Fibroblast of pulmonary artery (primary cell): ENCODE data around the gene CDKN1A.
"Not testable (repeated sequence)": the region's sequence is repeated elsewhere in the genome, so short reads cannot be mapped to it uniquely, and the experiment has no call there.

Source experiments
- DNase-seq: peaks from one replicate; pipeline ENCODE4 v3.0.0-alpha.2; 2010; ENCODE audit warnings: low read depth
- H3K4me3 ChIP-seq: replicated peaks from 2 replicates; pipeline ENCODE4 v1.5.1; 2011; ENCODE audit warnings: low read depth, mild to moderate bottlenecking, control low read depth, low read length, moderate library complexity
- TF ChIP-seq, protein P1 (sequence below): IDR thresholded peaks from 2 replicates; pipeline ENCODE4 v1.5.1; 2011; ENCODE audit warnings: mild to moderate bottlenecking, control low read depth, low read length, inconsistent platforms; ENCODE audit errors: missing control alignments

The CDKN1A gene

DNA sequence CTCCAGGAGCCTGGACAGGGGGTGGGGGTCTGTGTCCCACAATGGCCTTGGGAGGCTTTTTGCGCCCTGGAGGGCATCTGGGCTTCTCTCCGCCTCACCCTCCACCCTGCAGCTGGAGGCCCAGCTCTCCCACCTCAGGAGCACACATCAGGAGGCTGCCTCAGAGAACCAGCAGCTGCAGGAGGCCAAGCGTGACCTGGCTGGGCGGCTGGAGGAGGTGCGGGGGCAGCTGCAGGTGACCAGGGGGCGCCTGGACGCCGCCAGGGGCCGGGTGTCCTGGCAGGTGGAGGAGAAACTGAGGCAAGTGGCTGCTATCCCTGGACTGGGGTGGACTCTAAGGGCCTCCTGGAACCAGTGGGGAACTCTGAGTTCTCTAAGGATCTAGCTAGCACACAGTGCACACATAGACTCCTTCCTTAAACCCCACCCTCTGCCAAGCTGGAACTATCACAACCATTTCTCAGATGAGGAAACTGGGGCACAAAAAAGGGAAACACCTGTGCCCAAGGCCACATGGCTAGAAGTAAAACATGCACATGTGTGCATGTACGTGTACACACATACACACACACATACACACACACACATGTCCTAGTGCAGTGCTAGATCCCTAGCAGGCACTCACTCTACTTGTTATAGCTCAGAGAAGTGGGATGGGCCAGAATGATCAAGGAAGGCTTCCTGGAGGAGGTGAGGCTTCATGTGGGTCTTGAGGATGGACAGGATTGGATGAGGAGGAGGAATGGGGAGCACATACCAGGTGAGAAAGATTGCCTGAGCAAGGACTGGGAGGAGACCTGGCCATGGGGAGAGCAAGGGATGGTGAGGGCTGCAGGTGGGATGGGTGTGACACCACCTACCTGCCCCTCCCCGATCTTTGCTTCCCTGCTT lies 42.0 kb downstream of the CDKN1A start:
- TF ChIP-seq, protein P1, sequence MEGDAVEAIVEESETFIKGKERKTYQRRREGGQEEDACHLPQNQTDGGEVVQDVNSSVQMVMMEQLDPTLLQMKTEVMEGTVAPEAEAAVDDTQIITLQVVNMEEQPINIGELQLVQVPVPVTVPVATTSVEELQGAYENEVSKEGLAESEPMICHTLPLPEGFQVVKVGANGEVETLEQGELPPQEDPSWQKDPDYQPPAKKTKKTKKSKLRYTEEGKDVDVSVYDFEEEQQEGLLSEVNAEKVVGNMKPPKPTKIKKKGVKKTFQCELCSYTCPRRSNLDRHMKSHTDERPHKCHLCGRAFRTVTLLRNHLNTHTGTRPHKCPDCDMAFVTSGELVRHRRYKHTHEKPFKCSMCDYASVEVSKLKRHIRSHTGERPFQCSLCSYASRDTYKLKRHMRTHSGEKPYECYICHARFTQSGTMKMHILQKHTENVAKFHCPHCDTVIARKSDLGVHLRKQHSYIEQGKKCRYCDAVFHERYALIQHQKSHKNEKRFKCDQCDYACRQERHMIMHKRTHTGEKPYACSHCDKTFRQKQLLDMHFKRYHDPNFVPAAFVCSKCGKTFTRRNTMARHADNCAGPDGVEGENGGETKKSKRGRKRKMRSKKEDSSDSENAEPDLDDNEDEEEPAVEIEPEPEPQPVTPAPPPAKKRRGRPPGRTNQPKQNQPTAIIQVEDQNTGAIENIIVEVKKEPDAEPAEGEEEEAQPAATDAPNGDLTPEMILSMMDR = no peak
- DNase-seq = no peak
- no peak overlapping the region for H3K4me3 ChIP-seq

DNA sequence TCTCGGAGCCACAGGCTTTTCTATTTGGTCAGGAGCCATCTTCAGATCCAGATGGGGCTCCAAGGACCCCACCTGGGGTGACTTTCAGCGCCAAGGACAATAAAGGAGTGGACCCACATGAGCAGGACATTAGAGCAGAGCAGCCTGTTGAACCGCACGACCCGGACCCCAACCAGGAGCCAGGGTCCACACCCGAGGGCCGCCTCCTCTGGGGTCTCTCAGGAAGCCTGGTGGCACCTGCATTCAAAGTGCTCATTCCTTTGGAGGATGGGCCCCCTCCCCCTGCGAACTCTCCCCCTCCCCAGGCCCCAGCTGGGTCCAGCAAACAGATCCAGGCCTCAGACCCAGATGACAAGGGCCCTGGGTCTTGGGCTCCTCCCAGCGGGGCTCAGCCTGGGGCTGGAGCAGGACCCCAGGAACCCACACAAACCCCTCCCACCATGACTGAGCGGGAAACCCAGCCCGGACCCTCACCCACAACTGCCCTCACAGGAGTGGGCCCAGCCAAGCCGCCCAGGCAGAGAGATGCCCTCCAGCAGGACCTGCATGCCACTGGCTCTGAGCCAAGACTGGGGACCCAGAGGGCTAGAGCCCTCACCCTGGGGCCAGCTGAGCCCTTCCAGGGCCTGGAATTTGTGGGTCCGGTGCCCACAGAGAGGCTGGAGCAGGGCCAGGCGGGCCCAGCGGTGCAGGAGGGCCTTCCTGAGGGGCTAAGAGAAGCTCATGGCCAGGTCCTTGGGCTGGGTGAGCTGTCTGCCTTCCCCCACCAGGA lies 43.0 kb downstream of the CDKN1A start:
- TF ChIP-seq, protein P1 = no peak
- DNase-seq = no peak

GRCh38 chr6:36722365-36722764 lies 43.9 kb downstream of the CDKN1A start:
- TF ChIP-seq, protein P1 = no peak
- H3K4me3 ChIP-seq = no peak overlapping the region
- DNase-seq = no peak

More for the DNA sequence above, 43.0 kb downstream of the CDKN1A start:
- H3K4me3 ChIP-seq = no peak overlapping the region

GRCh38 chr6:36722879-36723278 lies 44.4 kb downstream of the CDKN1A start:
- no peak overlapping the region for H3K4me3 ChIP-seq
- DNase-seq = no peak
- TF ChIP-seq, protein P1 = no peak

GRCh38 chr6:36723992-36724391 lies 45.5 kb downstream of the CDKN1A start:
- not testable (repeated sequence) for H3K4me3 ChIP-seq, DNase-seq

GRCh38 chr6:36724514-36725390 lies 46.2 kb downstream of the CDKN1A start:
- H3K4me3 ChIP-seq = no peak overlapping the region
- peak; percentile 78 for DNase-seq
- TF ChIP-seq, protein P1 = peak; percentile 64
